Measurements from ENCODE around the gene SARS1.

DNA sequence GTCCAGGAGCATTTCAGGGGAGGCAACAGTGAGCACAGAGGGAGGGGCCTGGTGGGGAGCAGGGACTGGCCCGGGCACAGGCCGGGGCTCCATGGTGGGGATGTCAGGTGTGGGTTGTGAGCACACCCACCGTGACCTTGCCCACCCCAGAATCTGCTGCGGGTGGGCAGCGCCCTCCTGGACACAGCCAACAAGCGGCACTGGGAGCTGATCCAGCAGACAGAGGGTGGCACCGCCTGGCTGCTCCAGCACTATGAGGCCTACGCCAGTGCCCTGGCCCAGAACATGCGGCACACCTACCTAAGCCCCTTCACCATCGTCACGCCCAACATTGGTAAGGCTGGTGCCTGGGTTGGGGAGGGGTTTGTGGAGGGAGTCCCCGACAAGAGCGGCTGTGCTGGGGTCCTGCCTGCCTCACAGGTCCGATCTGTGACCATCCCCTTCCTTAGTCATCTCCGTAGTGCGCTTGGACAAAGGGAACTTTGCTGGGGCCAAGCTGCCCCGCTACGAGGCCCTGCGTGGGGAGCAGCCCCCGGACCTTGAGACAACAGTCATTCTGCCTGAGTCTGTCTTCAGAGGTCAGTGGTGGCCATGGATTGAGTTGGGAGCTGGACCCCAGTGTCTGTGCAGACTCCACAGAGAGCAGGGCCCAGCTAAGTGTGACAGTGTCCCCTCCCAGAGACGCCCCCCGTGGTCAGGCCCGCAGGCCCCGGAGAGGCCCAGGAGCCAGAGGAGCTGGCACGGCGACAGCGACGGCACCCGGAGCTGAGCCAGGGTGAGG is 54.9 kb downstream of the SARS1 start:
- TF ChIP-seq GATA2 (IDR thresholded peaks at IDR 0.05; ENCODE audit: low read depth, low read length) (no peak), GATA3 (IDR thresholded peaks at IDR 0.05; ENCODE audit: low read depth, low read length) (no peak)

All from SH-SY5Y (cell line).